ENCODE data around the gene KRT7.

Gene KRT7

GRCh38 chr12:52232674-52233461 is at the start of gene KRT7:
KRT7 (plus strand) TSS chr12:52233243; CDS start chr12:52233297, 54 bp downstream.
- DNase-seq, result no peak

GRCh38 chr12:52183544-52183910 is 49.5 kb upstream of the KRT7 start:
- DNase-seq, result no peak

- DNase-seq, result no peak
These were observed 49.1 kb upstream of the KRT7 start for GRCh38 chr12:52183971-52184370.

GRCh38 chr12:52184813-52185212 is 48.2 kb upstream of the KRT7 start:
- DNase-seq, result no peak

GRCh38 chr12:52185400-52185967 is 47.6 kb upstream of the KRT7 start:
- DNase-seq, result no peak

- no peak for DNase-seq
These were observed 46.8 kb upstream of the KRT7 start for GRCh38 chr12:52186118-52186840.

- DNase-seq, result no peak
These were observed 45.8 kb upstream of the KRT7 start for GRCh38 chr12:52187206-52187605.

GRCh38 chr12:52187640-52188039 is 45.4 kb upstream of the KRT7 start:
- no peak for DNase-seq

GRCh38 chr12:52188658-52189057 is 44.4 kb upstream of the KRT7 start:
- no peak for DNase-seq

GRCh38 chr12:52189376-52190174 is 43.5 kb upstream of the KRT7 start:
- no peak for DNase-seq

GRCh38 chr12:52190860-52191729 is 41.9 kb upstream of the KRT7 start:
- DNase-seq, result no peak

GRCh38 chr12:52191841-52192791 is 40.9 kb upstream of the KRT7 start, which contains the start of gene KRT80:
KRT80 (minus strand) TSS chr12:52192014; CDS start chr12:52191902, 112 bp downstream.
- peak in 1 of 2 donors; percentile 43 for DNase-seq

GRCh38 chr12:52193532-52193931 is 39.5 kb upstream of the KRT7 start:
- no peak for DNase-seq

- DNase-seq, result no peak
These were observed 39.1 kb upstream of the KRT7 start for GRCh38 chr12:52193991-52194390.

GRCh38 chr12:52195065-52195730 is 37.8 kb upstream of the KRT7 start:
- no peak for DNase-seq

- peak in 1 of 2 donors; percentile 59 for DNase-seq
These were observed 35.4 kb upstream of the KRT7 start for GRCh38 chr12:52197371-52198231.

GRCh38 chr12:52198454-52199215 is 34.4 kb upstream of the KRT7 start:
- no peak for DNase-seq

- DNase-seq, result no peak
These were observed 33.6 kb upstream of the KRT7 start for GRCh38 chr12:52199294-52199919.
